Activated CD4-positive, alpha-beta memory T cell treated with anti-CD3 and anti-CD28 coated beads, Interleukin-2, amount 10 ng/mL, durations not matched to agents 7 days and 5 days (primary cell): ENCODE measurements around the gene GPC6. TPM values are rescaled to one million over a fixed set of nuclear protein-coding genes. Genes with fewer than 3 reads are reported as not detected.
"Not testable (repeated sequence)": the region's sequence is repeated elsewhere in the genome, so short reads cannot be mapped to it uniquely, and the experiment has no call there.

Experiments
- CTCF ChIA-PET: fragments of 350-600 bp; sonication (Branson Sonifier 250); formaldehyde crosslinking; loops from one replicate; lab custom pipeline; 2021; ENCODE audit warnings: antibody characterized with exemption, inconsistent platforms; lab: Charles Lee
- POLR2A ChIA-PET: fragments of 350-600 bp; sonication (Branson Sonifier 250); formaldehyde crosslinking; loops from one replicate; lab custom pipeline; 2021; ENCODE audit warnings: antibody characterized with exemption; lab: Charles Lee
- DNase-seq: peaks from one replicate; pipeline ENCODE4 v3.0.0-alpha.2; 2020
- H3K27ac Mint-ChIP-seq: one replicate; pipeline ENCODE4 v1.8.0; 2021; ENCODE audit warnings: mild to moderate bottlenecking, mixed read lengths
- H3K27me3 Mint-ChIP-seq: one replicate; pipeline ENCODE4 v1.8.0; 2021; ENCODE audit warnings: mixed read lengths
- H3K36me3 Mint-ChIP-seq: one replicate; pipeline ENCODE4 v1.8.0; 2021; ENCODE audit warnings: low read depth, mixed read lengths
- H3K4me1 Mint-ChIP-seq: one replicate; pipeline ENCODE4 v1.8.0; 2021; ENCODE audit warnings: mixed read lengths
- H3K4me3 Mint-ChIP-seq: one replicate; pipeline ENCODE4 v1.8.0; 2021; ENCODE audit warnings: mild to moderate bottlenecking, mixed read lengths
- H3K9me3 Mint-ChIP-seq: one replicate; pipeline ENCODE4 v1.8.0; 2021; ENCODE audit warnings: mixed read lengths
- total RNA-seq, 2 experiments: library from RNA; stranded (reverse); gene quantifications; one replicate each; pipeline ENCODE4 v1.2.3, GENCODE V29; 2021

The GPC6 gene
- total RNA-seq, 2 experiments from 2014 or later = not detected

- DNase-seq = no peak
- H3K9me3 Mint-ChIP-seq = peaks cover 6% of the 10 kb centered on the region
- ChIA-PET CTCF (no interaction called here), POLR2A (no interaction called here)
- H3K4me1 Mint-ChIP-seq = no peaks in the 10 kb centered on the region
- no peaks in the 10 kb centered on the region for H3K36me3 Mint-ChIP-seq
- no peak overlapping the region for H3K4me3 Mint-ChIP-seq
- H3K27ac Mint-ChIP-seq = no peak overlapping the region
- no peaks in the 10 kb centered on the region for H3K27me3 Mint-ChIP-seq
Measured at GRCh38 chr13:93468433-93468832, 241.8 kb downstream of the GPC6 start.

DNA sequence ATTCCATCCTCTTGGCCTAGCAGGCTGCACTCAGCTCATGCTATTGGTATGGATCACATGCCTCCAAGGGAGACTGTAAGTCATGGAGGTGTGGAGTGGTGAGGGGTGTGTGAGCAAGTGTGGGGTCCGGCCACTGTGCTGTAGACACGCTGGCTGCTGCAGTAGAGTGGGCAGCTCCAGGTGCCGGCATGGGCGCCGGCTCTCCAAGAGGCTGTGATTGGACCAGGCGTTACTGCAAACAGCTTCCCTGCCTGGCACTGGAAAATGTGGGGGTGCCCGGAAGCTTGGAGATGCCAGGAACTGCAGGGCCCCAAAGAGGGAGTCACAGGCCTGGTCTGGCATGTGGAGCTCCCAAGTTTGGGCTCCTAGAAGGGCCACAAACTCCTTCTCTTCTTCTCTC lies 245.7 kb downstream of the GPC6 start:
- Mint-ChIP-seq H3K9me3 (peaks cover 9% of the 10 kb centered on the region), H3K36me3 (no peaks in the 10 kb centered on the region), H3K4me3 (no peak overlapping the region), H3K27ac (no peak overlapping the region), H3K27me3 (no peaks in the 10 kb centered on the region), H3K4me1 (no peaks in the 10 kb centered on the region)
- no peak for DNase-seq
- ChIA-PET CTCF (no interaction called here), POLR2A (no interaction called here)

DNA sequence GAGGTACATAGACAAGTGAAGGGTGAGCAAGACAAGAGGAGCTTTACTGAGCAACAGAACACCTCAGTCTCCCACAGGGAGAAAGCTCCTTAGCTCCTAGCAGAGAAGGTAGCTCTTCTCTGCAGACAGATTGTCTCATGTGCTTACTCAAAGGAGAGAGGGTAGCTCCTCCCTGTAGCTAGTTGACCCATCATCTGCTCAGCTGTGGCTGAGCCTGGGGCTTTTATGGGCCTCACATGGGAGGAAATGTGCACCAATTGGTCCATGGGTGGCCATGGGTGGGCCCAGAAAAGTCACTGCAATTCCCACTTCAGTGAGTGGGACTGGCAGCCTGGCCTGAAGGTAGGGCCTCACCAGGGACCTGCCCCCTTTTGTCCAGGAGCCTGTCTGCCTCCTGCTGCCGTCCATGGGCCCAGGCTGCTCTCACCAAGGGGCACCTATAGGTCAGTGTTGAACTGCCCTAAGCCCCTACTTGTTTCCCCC lies 246.2 kb downstream of the GPC6 start:
- Mint-ChIP-seq H3K27me3 (no peaks in the 10 kb centered on the region), H3K27ac (no peak overlapping the region), H3K36me3 (no peaks in the 10 kb centered on the region), H3K9me3 (peaks cover 9% of the 10 kb centered on the region), H3K4me1 (no peaks in the 10 kb centered on the region), H3K4me3 (no peak overlapping the region)
- CTCF ChIA-PET = no interaction called here
- no peak for DNase-seq
- POLR2A ChIA-PET = no interaction called here

DNA sequence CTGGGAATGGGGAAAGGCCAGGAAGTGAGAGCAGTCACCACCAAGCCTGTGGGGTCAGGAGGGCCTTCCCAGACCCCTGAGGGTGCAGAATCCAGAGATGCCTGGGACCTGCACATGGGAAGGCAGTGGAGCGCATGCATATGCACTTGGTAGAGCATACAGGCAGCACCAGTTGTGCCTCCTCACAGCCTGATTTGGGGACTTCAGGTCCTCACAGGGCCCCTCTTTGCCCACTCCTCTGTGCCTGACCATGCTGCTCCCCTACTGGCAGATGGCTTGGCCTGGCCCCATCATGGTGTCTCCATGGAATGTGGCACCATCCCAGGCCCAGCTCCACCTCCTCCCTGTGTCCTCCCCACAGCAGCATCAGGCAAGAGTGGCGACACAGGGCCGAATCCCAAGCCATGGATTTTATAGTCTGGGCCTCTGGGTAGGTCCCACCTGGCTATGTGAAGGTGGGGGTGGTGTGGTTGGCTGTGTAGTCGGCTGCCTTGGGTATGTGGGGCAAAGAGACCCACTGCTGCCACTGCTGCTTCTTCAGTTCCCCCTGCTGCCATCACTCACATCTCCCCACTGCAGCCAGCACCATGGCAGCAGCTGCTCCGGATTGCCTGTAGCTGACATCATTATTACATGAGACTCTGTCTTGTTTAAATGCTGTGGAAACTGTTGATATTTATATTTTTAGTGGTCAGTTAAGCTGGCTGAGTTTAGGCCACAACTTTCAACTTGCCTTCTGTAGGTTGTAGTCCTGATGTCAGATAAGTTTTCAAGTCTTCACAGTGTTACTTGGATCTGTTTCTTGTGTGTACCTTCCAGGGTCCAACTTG lies 247.0 kb downstream of the GPC6 start:
- H3K27ac Mint-ChIP-seq = no peak overlapping the region
- DNase-seq = no peak
- no peaks in the 10 kb centered on the region for H3K4me1 Mint-ChIP-seq
- peaks cover 9% of the 10 kb centered on the region for H3K9me3 Mint-ChIP-seq
- CTCF ChIA-PET = no interaction called here
- no peaks in the 10 kb centered on the region for H3K27me3 Mint-ChIP-seq
- no peak overlapping the region for H3K4me3 Mint-ChIP-seq
- POLR2A ChIA-PET = no interaction called here
- H3K36me3 Mint-ChIP-seq = no peaks in the 10 kb centered on the region

GRCh38 chr13:93476175-93476574 lies 249.6 kb downstream of the GPC6 start:
- Mint-ChIP-seq H3K9me3 (peaks cover 9% of the 10 kb centered on the region), H3K36me3 (no peaks in the 10 kb centered on the region), H3K27ac (no peak overlapping the region), H3K4me3 (no peak overlapping the region), H3K4me1 (no peaks in the 10 kb centered on the region), H3K27me3 (no peaks in the 10 kb centered on the region)
- no peak for DNase-seq
- POLR2A ChIA-PET = no interaction called here
- CTCF ChIA-PET = no interaction called here

GRCh38 chr13:93477238-93477637 lies 250.6 kb downstream of the GPC6 start:
- CTCF ChIA-PET = no interaction called here
- Mint-ChIP-seq H3K27ac (no peak overlapping the region), H3K4me3 (no peak overlapping the region)

DNA sequence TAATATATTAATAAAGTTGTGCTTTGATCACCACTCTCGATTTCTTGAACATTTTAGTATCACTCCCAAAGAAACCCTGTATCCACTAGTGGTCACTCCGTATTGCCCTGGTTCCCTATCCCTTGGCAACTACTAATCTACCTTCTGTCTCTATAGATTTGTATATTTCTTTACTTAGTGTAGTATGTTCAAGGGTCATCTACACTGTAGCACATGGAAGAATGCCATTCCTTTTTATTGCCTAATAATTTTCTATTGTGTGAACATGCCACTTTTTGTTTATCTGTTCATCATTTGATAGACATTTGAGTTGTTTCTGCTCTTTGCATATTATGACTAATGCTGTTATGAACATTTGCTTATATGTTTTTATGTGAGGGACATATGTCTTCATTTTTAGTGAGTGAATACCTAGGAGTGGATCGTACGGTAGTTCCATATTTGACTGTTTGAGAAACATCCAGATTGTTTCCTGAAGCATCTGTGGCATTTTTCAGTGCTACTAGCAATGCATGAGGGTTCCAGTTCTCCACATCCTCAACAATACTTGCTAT lies 254.0 kb downstream of the GPC6 start:
- no peaks in the 10 kb centered on the region for H3K27me3 Mint-ChIP-seq
- CTCF ChIA-PET = no interaction called here
- DNase-seq = no peak
- H3K4me1 Mint-ChIP-seq = no peaks in the 10 kb centered on the region
- POLR2A ChIA-PET = no interaction called here
- no peak overlapping the region for H3K4me3 Mint-ChIP-seq
- H3K27ac Mint-ChIP-seq = no peak overlapping the region
- no peaks in the 10 kb centered on the region for H3K36me3 Mint-ChIP-seq
- H3K9me3 Mint-ChIP-seq = no peaks in the 10 kb centered on the region

More at GRCh38 chr13:93477238-93477637, 250.6 kb downstream of the GPC6 start:
- Mint-ChIP-seq H3K4me1 (no peaks in the 10 kb centered on the region), H3K9me3 (peaks cover 4% of the 10 kb centered on the region), H3K36me3 (no peaks in the 10 kb centered on the region), H3K27me3 (no peaks in the 10 kb centered on the region)
- POLR2A ChIA-PET = no interaction called here
- DNase-seq = no peak

DNA sequence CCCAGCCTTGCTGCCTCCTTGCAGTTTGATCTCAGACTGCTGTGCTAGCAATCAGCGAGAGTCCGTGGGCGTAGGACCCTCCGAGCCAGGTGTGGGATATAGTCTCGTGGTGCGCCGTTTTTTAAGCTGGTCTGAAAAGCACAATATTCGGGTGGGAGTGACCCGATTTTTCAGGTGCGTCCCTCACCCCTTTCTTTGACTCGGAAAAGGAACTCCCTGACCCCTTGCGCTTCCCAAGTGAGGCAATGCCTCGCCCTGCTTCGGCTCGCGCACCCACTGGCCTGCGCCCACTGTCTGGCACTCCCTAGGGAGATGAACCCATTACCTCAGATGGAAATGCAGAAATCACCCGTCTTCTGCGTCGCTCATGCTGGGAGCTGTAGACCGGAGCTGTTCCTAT lies 269.5 kb downstream of the GPC6 start:
- H3K27ac Mint-ChIP-seq, POLR2A ChIA-PET, H3K4me1 Mint-ChIP-seq, H3K9me3 Mint-ChIP-seq, H3K4me3 Mint-ChIP-seq, H3K27me3 Mint-ChIP-seq, DNase-seq, H3K36me3 Mint-ChIP-seq, CTCF ChIA-PET: not testable (repeated sequence)

- Mint-ChIP-seq H3K9me3 (no peaks in the 10 kb centered on the region), H3K36me3 (no peaks in the 10 kb centered on the region), H3K4me3 (no peak overlapping the region), H3K27ac (no peak overlapping the region), H3K27me3 (no peaks in the 10 kb centered on the region), H3K4me1 (no peaks in the 10 kb centered on the region)
- CTCF ChIA-PET = interaction anchor here (0.5 kb wide), 1 partner anchor 1585 kb away, joined by 3 read pairs; no protein-coding TSS in a partner anchor
- POLR2A ChIA-PET = no interaction called here
- DNase-seq = no peak
Measured at GRCh38 chr13:93496985-93497673, 270.5 kb downstream of the GPC6 start.

- Mint-ChIP-seq H3K36me3 (no peaks in the 10 kb centered on the region), H3K27me3 (no peaks in the 10 kb centered on the region), H3K4me1 (no peaks in the 10 kb centered on the region), H3K27ac (no peak overlapping the region), H3K9me3 (no peaks in the 10 kb centered on the region), H3K4me3 (no peak overlapping the region)
- POLR2A ChIA-PET = no interaction called here
- no peak for DNase-seq
- CTCF ChIA-PET = no interaction called here
Measured at GRCh38 chr13:93499991-93500390, 273.4 kb downstream of the GPC6 start.

GRCh38 chr13:93502071-93502470 lies 275.5 kb downstream of the GPC6 start:
- no peak for DNase-seq
- H3K4me1 Mint-ChIP-seq = no peaks in the 10 kb centered on the region
- no peak overlapping the region for H3K27ac Mint-ChIP-seq
- no peaks in the 10 kb centered on the region for H3K9me3 Mint-ChIP-seq
- ChIA-PET CTCF (no interaction called here), POLR2A (no interaction called here)
- H3K36me3 Mint-ChIP-seq = no peaks in the 10 kb centered on the region
- H3K4me3 Mint-ChIP-seq = no peak overlapping the region
- no peaks in the 10 kb centered on the region for H3K27me3 Mint-ChIP-seq

DNA sequence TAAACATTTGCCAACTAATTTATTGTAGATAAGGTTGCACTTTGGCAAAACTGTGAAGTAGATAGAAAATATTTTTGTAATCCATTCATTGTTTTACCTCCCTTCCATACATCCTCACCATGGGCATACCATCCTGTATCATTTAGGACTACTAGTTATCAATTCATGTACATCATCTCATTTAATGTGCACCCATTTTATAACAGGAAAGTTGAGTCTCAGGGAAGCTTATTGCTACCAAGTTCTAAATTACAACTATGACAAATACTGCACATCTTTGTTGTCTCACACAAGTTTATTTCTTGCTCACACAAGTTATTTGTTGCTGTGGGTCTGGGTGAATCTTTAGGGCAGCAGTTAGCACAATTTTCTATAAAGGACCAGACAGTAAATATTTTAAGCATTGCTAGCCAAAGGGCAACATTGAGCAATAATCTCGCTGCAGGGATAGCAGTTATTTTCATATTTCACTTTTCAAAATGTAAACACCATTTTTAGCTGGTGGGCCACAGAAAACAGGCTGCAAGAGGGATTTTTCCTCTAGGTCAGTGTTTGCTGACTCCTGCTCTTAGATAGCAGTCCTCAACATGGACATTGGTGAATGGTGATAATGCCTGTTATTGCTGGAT lies 276.5 kb downstream of the GPC6 start:
- no peak for DNase-seq
- no peaks in the 10 kb centered on the region for H3K9me3 Mint-ChIP-seq
- ChIA-PET CTCF (no interaction called here), POLR2A (no interaction called here)
- no peak overlapping the region for H3K4me3 Mint-ChIP-seq
- H3K36me3 Mint-ChIP-seq = no peaks in the 10 kb centered on the region
- H3K27ac Mint-ChIP-seq = no peak overlapping the region
- no peaks in the 10 kb centered on the region for H3K27me3 Mint-ChIP-seq
- H3K4me1 Mint-ChIP-seq = no peaks in the 10 kb centered on the region
